ENCODE data around the gene SLC6A9. TPM values are rescaled to one million over a fixed set of nuclear protein-coding genes. Genes with fewer than 3 reads are reported as not detected.

The SLC6A9 gene
- polyA plus RNA-seq, 2 of the 4 experiments (the other 2 are of a cell fraction) = 9.0 to 17.7 TPM

DNA sequence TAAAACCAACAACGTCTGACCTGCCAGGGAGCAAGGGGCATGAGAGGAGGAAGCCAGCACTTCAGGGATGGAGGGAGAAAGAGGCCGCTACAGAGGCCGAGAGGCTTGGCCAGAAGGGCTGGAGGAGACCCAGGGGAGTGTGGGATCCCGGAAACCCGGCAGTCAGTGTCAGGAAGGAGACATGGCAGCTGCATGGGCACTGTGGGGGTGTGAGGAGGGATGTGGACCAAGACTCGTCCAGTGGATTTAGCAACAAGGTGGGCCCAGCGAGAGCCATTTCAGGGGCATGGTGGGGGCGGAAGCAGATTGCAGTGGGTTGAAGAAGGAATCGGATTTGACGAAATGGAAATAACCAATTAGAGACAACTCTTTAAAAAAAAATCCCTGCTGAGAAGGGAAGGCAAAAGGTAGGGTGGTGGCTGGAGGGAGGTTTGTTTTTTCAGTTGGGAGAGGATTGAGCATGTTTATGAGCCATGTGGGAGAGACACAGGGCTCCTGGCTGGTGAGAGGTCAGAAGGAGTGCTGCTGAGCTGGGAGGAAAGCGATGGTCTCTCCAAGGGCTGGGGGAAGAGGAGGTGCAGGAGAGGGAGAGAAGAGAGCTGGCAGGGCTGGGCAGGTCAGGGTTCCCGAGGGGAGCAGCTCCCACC, 47.9 kb downstream of the SLC6A9 start:
- Histone ChIP-seq H3K4me1 (peaks cover 32% of the 10 kb centered on the region; the same call in 2 of the 3 replicates), H3K27ac (no peak overlapping the region), H3K4me3 (no peak overlapping the region), H3K4me2 (no peak overlapping the region), H3K9me3 (no peaks in the 10 kb centered on the region)
- POLR2A ChIA-PET = no interaction called here
- TF ChIP-seq JUNB (IDR thresholded peaks at IDR 0.05) (no peak), RAD21 (conservative IDR thresholded peaks at IDR 0.05 in 1 of 2, IDR thresholded peaks at IDR 0.05 in 1 of 2) (no peak), ZFP36 (IDR thresholded peaks at IDR 0.05; ENCODE audit: borderline replicate concordance, partially characterized antibody) (no peak), FOSL2 (IDR thresholded peaks at IDR 0.05) (no peak), FOSL2 (CRISPR knock-in tag; IDR thresholded peaks at IDR 0.05) (no peak), ESRRA (IDR thresholded peaks at IDR 0.05; ENCODE audit: borderline replicate concordance, low read length) (no peak), RCOR1 (IDR thresholded peaks at IDR 0.05; ENCODE audit: low read depth, low read length) (no peak), MYC (IDR thresholded peaks at IDR 0.05; ENCODE audit: borderline replicate concordance, low read length) (no peak), FOSB (CRISPR knock-in tag; IDR thresholded peaks at IDR 0.05) (no peak)
- TF ChIP-seq, protein P1, sequence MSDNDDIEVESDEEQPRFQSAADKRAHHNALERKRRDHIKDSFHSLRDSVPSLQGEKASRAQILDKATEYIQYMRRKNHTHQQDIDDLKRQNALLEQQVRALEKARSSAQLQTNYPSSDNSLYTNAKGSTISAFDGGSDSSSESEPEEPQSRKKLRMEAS (IDR thresholded peaks at IDR 0.05) = no peak
- CTCF ChIA-PET = no interaction called here
- WGBS (ENCODE audit: missing lambda C conversion rate) = 91% methylated on average over 12 of the region's 12 CpGs
- ATAC-seq = no peak
- DNase-seq (ENCODE audit: low read depth in 1 of 2, low spot score in 1 of 2) = no peak
- FAIRE-seq = no peak

DNA sequence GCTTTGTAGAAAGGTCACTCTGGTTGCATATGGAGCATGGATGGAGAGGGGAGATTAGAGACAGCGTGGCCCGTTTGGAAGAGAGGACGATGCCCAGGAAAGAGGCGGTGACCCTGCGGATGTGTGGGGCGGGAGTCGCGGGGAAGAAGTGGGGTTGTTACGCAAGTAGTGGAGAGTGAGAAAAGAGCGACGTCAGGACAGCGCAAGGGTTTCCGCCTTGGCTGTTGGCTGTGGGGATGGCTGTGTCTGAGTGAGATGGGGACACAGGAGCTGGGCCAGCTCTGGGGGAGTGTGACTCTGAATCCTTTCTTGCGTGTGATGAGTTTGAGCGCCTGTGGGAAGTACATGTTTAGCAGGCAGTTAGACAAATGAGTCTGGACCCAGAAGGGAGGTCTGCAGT, 48.5 kb downstream of the SLC6A9 start:
- H3K4me3 ChIP-seq = no peak overlapping the region
- CTCF ChIA-PET = no interaction called here
- TF ChIP-seq, protein P2, sequence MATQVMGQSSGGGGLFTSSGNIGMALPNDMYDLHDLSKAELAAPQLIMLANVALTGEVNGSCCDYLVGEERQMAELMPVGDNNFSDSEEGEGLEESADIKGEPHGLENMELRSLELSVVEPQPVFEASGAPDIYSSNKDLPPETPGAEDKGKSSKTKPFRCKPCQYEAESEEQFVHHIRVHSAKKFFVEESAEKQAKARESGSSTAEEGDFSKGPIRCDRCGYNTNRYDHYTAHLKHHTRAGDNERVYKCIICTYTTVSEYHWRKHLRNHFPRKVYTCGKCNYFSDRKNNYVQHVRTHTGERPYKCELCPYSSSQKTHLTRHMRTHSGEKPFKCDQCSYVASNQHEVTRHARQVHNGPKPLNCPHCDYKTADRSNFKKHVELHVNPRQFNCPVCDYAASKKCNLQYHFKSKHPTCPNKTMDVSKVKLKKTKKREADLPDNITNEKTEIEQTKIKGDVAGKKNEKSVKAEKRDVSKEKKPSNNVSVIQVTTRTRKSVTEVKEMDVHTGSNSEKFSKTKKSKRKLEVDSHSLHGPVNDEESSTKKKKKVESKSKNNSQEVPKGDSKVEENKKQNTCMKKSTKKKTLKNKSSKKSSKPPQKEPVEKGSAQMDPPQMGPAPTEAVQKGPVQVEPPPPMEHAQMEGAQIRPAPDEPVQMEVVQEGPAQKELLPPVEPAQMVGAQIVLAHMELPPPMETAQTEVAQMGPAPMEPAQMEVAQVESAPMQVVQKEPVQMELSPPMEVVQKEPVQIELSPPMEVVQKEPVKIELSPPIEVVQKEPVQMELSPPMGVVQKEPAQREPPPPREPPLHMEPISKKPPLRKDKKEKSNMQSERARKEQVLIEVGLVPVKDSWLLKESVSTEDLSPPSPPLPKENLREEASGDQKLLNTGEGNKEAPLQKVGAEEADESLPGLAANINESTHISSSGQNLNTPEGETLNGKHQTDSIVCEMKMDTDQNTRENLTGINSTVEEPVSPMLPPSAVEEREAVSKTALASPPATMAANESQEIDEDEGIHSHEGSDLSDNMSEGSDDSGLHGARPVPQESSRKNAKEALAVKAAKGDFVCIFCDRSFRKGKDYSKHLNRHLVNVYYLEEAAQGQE (IDR thresholded peaks at IDR 0.05) = no peak
- TF ChIP-seq, protein P3, sequence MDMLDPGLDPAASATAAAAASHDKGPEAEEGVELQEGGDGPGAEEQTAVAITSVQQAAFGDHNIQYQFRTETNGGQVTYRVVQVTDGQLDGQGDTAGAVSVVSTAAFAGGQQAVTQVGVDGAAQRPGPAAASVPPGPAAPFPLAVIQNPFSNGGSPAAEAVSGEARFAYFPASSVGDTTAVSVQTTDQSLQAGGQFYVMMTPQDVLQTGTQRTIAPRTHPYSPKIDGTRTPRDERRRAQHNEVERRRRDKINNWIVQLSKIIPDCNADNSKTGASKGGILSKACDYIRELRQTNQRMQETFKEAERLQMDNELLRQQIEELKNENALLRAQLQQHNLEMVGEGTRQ (IDR thresholded peaks at IDR 0.05) = no peak
- TF ChIP-seq ESRRA (IDR thresholded peaks at IDR 0.05; ENCODE audit: borderline replicate concordance, low read length) = no peak
- TF ChIP-seq RAD21 (conservative IDR thresholded peaks at IDR 0.05 in 1 of 2, IDR thresholded peaks at IDR 0.05 in 1 of 2) = no peak
- TF ChIP-seq, protein P4, sequence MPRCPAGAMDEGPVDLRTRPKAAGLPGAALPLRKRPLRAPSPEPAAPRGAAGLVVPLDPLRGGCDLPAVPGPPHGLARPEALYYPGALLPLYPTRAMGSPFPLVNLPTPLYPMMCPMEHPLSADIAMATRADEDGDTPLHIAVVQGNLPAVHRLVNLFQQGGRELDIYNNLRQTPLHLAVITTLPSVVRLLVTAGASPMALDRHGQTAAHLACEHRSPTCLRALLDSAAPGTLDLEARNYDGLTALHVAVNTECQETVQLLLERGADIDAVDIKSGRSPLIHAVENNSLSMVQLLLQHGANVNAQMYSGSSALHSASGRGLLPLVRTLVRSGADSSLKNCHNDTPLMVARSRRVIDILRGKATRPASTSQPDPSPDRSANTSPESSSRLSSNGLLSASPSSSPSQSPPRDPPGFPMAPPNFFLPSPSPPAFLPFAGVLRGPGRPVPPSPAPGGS (IDR thresholded peaks at IDR 0.05) = no peak
- no peak for TF ChIP-seq GATA3 (IDR thresholded peaks at IDR 0.05; ENCODE audit: borderline replicate concordance)
- no peak for TF ChIP-seq ZC3H11A (IDR thresholded peaks at IDR 0.05)
- no peak for TF ChIP-seq FOSL2 (IDR thresholded peaks at IDR 0.05)
- no peak for TF ChIP-seq FOSL2 (CRISPR knock-in tag; IDR thresholded peaks at IDR 0.05)
- no peak for TF ChIP-seq ZFP36 (IDR thresholded peaks at IDR 0.05; ENCODE audit: borderline replicate concordance, partially characterized antibody)
- no peak for TF ChIP-seq KDM1A (IDR thresholded peaks at IDR 0.05; ENCODE audit: low read depth)
- FAIRE-seq (no peak), ATAC-seq (no peak), DNase-seq (ENCODE audit: low read depth in 1 of 2, low spot score in 1 of 2) (no peak)
- peaks cover 38% of the 10 kb centered on the region; the same call in 2 of the 3 replicates for H3K4me1 ChIP-seq
- no peak overlapping the region for H3K4me2 ChIP-seq
- 96% methylated on average over 15 of the region's 15 CpGs for WGBS (ENCODE audit: missing lambda C conversion rate)
- H3K27ac ChIP-seq = no peak overlapping the region
- no peaks in the 10 kb centered on the region for H3K9me3 ChIP-seq
- POLR2A ChIA-PET = no interaction called here

DNA sequence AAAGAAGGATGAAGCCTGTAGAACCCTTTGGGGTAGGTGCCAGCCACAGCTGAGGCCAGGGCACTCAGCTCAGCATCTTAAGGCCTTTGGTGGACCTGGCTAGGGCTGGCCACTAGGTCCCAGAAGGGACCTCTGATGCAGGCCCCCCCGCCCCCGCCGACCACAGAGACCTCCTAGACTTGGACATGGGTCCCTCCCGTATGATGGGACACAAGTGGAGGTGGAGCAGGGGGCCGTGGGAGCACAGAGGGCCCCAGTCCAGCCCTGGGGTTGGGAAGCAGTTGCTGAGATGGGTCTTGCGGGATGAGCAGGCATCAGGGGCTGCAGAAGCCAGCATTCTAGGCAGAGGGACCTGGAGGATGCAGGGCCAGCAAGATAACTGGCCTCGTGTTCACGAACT, 49.0 kb downstream of the SLC6A9 start:
- ChIA-PET POLR2A (no interaction called here), CTCF (no interaction called here)
- Histone ChIP-seq H3K27ac (no peak overlapping the region), H3K4me2 (no peak overlapping the region), H3K9me3 (no peaks in the 10 kb centered on the region), H3K4me3 (no peak overlapping the region), H3K4me1 (peaks cover 40% of the 10 kb centered on the region; the same call in 2 of the 3 replicates)
- DNase-seq (ENCODE audit: low read depth in 1 of 2, low spot score in 1 of 2) (no peak), ATAC-seq (no peak), FAIRE-seq (no peak)
- TF ChIP-seq FOSB (CRISPR knock-in tag; IDR thresholded peaks at IDR 0.05) (no peak), MYC (IDR thresholded peaks at IDR 0.05; ENCODE audit: borderline replicate concordance, low read length) (no peak), ZSCAN20 (CRISPR knock-in tag; IDR thresholded peaks at IDR 0.05) (no peak)
- TF ChIP-seq, protein P1 (IDR thresholded peaks at IDR 0.05) = no peak
- WGBS (ENCODE audit: missing lambda C conversion rate) = 91% methylated on average over 5 of the region's 8 CpGs
